Stimulated activated CD4-positive, alpha-beta T cell treated with anti-CD3 and anti-CD28 coated beads, Interleukin-12 subunit alpha, Interleukin-12 subunit beta, amount 100 ng/mL, for 48 hours (primary cell): ENCODE data around the gene AKT1.

Source experiments
- DNase-seq, 3 donors: peaks; one replicate each; pipeline ENCODE4 v3.0.0-alpha.2; 2020; ENCODE audit warnings: low read depth in 2 of 3, low spot score in 1 of 3

The AKT1 gene

DNA sequence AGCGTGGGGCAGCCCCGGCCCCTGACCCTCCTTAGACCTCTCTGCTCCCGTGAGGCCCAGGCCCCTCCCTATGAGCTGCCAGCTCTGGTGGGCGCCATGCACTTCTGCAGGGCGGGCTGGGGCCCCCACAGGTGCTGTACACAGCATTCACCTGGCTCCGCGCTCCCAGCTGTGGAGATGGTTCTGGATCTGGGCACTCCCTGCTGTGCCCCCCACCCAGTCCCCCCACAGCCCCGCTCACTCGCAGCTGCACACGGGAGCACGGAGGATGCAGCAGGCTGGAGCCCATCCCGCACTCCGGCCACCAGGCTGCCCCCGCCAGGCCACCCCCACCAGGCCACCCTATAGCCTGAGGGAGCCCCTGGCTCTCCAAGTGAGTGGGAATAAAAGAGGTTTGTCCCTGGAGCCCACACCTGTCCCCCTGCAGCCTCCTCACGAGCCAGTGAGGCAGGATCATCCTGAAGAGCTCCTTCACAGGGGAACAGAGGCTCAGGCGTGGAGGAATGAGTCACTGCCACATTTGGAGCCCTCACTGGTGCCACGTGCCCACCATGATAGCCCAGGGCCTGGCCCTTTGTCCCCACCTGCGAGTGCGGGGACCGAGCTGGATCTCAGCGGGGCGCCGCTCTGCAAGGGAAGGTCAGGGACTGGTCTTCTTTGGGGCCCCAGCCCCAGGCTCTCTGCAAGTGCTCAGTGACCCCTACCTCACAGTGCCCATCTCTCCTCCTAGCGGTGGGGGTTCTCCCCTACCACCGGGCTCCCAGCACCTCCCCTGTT is 69.6 kb downstream of the AKT1 start:
- DNase-seq = no peak

DNA sequence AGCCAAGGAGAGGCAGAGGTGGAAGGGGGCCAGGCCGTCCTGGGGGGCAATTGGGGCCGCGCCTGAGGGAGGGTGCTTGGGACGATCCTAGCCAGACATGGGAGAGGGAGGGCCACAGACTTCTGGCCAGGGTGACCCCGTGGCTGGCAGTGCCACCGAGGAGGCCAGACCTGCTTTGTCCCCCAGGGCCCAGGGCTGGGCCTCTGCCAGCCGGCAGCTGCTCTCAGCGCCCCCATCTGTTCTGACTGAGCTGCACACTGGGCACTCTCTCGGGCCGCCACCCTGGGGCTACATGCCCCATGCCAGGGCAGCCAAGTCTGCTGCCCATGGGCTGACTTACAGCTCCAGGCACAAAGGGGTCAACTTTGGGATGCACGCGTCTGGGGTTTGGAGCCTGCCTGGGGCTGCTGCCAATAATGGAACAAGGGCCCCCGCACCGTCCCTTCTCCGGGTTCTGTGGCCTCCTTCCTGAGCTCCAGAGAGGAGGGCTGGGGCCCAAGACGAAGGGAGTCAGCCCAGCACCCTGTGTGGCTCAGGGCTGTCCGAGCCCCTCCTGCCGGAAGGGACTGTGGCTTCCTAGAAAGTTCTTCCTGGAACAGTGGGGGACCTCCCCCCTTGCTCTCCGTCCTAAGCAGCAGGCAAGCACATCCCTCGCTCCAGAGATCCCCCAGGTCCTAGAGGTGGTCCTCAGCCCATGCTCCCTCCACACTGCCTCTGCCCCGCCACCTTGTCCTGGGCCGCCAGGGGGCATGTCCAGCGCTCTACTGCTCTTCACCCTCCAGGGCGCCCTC is 70.4 kb downstream of the AKT1 start:
- DNase-seq = no peak

DNA sequence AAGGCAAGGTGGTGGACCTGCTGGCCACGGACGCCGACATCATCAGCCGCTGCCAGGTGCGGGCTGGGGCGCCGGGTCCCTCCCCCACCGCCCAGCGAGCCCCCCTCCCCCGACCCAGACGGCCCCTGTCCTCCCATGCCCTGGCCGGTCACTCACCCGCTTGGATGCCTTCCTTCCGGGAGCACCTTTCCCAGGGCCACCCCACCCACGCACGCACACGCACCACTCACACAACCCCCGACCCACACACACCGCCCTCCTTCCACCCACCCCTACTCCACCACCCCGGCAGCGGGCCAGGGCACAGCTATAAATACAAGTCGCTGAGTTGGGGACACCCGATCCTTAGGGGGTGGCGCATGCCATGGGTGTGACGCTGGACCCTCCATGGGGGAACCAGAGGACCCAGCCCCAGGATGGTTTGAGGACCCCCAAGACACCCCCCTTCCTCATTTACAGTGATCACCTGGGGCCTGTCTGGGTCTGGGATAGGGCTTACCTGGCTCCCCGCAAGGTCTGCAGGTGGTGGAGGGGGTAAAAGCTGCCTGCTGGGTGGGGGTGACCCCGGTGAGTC is 71.1 kb downstream of the AKT1 start:
- no peak for DNase-seq

DNA sequence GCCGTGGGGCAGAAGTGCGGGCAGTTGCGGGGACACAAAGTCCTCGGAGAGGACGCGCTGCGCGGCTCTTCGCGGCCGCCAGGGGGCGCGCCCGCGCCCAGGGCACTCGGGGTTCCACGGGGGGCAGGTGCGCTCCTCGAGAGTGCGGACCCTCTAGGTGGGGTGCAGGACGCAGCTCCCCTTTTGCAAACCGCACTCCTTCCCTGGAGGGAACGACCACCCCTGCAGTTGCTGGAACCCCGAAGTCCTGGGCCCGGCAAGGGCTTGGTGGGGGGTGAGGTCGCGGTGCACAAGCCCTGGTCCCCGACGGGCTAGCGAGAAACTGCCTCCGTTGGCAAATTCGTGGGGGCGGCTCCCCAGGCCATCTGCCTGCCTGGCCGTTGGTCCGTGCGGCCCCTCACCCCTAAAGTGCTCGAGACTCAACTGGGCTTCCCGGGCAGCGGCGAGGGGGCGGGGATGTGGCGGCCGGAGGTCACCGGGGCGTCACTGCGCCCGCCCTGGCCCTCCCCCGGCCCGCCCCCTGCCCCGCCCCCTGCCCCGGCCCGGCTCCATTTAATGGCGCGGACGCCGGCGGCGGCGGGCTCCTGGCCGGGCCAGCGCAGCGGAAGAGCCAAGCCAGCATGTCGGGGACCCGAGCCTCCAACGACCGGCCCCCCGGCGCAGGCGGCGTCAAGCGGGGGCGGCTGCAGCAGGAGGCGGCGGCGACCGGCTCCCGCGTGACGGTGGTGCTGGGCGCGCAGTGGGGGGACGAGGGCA is 71.7 kb downstream of the AKT1 start, which contains the start of gene ADSS1:
TSS of gene ADSS1 (plus strand) at position 579 of the 756 bp plus-strand sequence. CDS start at position 621, 42 bp downstream.
- DNase-seq = peak in 2 of 3 donors; percentile 34 to 43

DNA sequence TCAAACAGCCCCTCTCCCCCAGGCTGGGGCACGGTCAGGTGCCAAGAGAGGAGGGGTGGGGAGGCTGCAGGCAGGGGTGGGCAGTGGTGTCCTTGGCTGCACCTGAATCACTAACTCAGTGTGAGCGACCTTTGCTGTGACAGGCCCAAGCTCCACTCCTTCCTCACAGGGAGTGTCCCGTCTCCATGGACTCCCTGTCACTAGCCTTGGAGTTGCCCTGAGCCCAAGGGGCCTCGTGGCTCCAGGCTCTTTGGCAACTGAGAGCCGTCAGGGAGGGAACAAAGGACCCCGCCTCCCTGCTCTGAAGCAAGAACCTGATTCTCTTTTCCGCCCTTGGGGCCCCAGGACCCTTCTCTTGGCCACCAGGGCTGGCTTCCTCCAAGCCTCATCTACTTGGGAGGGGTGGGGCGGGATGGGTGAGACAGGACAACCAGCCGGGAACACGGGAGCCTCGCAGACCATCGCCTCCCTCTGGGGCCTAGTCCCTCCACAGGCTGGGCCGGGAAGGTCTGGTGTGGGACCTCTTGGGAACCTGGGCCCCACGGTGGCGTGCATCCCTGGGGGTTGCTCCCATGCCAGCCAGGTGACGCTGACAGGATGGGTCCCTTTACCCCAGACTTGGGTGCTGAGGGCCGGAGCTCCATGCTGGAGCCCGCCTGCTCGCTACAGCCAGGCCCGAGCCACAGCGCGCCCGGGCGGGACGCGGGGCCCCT is 72.5 kb downstream of the AKT1 start:
- DNase-seq = no peak

DNA sequence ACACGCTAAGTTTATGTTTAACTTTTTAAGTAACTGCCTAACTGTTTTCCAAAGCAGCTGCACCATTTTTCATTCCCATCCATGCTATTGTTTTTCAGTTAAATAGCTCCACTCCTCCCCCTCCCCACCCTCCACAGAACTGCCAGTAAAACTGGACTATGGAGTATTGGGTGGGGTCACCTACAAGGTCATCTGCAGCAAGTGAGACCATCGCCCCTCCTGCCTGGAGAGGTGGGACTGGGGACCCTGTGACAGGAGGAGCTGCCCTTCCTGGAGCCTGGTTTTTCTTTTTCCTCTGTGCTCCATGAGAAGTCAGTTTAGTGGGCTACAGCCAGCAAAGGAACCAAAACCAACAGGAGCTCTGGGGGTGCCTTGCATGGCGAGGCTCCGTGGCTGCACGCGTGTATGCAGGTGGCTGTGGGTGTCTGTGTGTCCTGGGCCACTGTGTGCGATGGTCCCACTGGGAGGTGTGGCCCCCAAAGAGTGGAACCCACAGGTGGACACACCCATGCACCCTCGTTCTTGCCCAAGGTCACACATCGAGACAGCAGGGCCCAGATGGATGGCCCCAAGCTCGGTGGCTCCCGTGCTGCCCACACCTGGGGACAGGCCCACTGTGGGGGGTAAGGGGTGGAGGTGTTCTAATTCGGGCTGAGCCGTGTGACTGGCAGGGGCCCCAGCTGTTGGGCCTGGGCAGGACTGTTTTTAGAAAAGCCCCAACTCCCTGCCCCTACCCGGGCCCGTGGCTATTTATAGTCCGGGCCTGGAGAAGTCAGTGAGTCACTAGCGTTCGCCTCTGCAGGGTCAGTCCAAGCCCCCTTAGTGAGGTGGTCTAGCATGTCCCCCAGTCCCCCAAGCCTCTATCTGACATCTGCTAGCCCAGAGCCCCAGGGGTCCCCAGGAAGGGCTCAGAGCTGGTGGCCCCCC is 73.8 kb downstream of the AKT1 start:
- no peak for DNase-seq
